ENCODE measurements around the gene DOCK10. TPM values are rescaled to one million over a fixed set of nuclear protein-coding genes. Genes with fewer than 3 reads are reported as not detected.

DOCK10 gene
- total and polyA plus RNA-seq, 10 of the 15 experiments (the other 5 are each of a cell fraction or from before 2014, with no cell fraction given): 16.9 to 120 (median 85.5) TPM

- TF ChIP-seq ATF7 (IDR thresholded peaks at IDR 0.05; ENCODE audit: low read depth) (no peak), PBX3 (IDR thresholded peaks at IDR 0.05; ENCODE audit: insufficient replicate concordance, low read depth, low read length) (no peak), ZBTB11 (CRISPR knock-in tag; IDR thresholded peaks at IDR 0.05) (no peak), TBL1XR1 (IDR thresholded peaks at IDR 0.05; ENCODE audit: low read depth, low read length) (peak; percentile 57; the same call in 1 of the 2 replicates), HDAC6 (IDR thresholded peaks at IDR 0.05; ENCODE audit: unreplicated experiment) (no peak), NR2C1 (IDR thresholded peaks at IDR 0.05) (no peak), SMARCA5 (IDR thresholded peaks at IDR 0.05) (no peak), E4F1 (IDR thresholded peaks at IDR 0.05; ENCODE audit: borderline replicate concordance, partially characterized antibody) (no peak), ZNF217 (IDR thresholded peaks at IDR 0.05) (no peak), SUPT20H (IDR thresholded peaks at IDR 0.05; ENCODE audit: borderline replicate concordance, control insufficient read depth, low read depth, low read length) (no peak), ETV6 (conservative IDR thresholded peaks at IDR 0.05 in 1 of 2, IDR thresholded peaks at IDR 0.05 in 1 of 2; ENCODE audit: borderline replicate concordance in 1 of 2, low read depth in 1 of 2) (no peak; a peak in 1 of 4 replicates), NR2F1 (conservative IDR thresholded peaks at IDR 0.05) (peak; percentile 92), ESRRA (IDR thresholded peaks at IDR 0.05; ENCODE audit: low read length) (no peak), CBX3 (IDR thresholded peaks at IDR 0.05; ENCODE audit: borderline replicate concordance, low read depth) (no peak), ZNF687 (IDR thresholded peaks at IDR 0.05) (peak; percentile 32; the same call in 1 of the 2 replicates), DPF2 (IDR thresholded peaks at IDR 0.05) (peak; percentile 33; the same call in 1 of the 2 replicates)
Measured at GRCh38 chr2:224938651-224939182, 103.6 kb downstream of the DOCK10 start (continued).
